Measurements from ENCODE around the gene ITGA2.

DNA sequence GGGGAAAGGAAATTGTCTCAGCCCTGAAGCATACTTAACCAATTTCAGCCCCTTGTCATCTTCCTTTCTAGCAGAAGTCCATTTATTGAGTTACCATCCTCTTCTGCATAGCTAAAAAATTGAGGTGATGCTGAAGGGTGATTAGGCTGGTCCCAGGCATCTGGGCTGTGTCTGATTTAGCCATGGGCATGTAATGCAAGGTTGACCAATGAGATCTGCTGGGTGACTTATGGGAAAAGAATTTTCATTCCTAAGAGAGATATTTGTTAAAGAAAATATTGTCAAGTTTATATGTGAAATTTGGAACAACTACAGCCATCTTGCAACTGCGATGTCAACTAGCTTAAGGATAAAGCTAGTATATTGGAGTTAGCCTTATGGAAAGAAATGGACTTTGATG, 5.1 kb downstream of the ITGA2 start:
- TF ChIP-seq, protein P1, sequence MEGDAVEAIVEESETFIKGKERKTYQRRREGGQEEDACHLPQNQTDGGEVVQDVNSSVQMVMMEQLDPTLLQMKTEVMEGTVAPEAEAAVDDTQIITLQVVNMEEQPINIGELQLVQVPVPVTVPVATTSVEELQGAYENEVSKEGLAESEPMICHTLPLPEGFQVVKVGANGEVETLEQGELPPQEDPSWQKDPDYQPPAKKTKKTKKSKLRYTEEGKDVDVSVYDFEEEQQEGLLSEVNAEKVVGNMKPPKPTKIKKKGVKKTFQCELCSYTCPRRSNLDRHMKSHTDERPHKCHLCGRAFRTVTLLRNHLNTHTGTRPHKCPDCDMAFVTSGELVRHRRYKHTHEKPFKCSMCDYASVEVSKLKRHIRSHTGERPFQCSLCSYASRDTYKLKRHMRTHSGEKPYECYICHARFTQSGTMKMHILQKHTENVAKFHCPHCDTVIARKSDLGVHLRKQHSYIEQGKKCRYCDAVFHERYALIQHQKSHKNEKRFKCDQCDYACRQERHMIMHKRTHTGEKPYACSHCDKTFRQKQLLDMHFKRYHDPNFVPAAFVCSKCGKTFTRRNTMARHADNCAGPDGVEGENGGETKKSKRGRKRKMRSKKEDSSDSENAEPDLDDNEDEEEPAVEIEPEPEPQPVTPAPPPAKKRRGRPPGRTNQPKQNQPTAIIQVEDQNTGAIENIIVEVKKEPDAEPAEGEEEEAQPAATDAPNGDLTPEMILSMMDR (IDR thresholded peaks at IDR 0.05), result no peak
- no peak for TF ChIP-seq POLR2A (IDR thresholded peaks at IDR 0.05)
